Fibroblast of peridontal ligament (primary cell): ENCODE measurements around the gene TTLL12.
"Not testable (repeated sequence)": the region's sequence is repeated elsewhere in the genome, so short reads cannot be mapped to it uniquely, and the experiment has no call there.

Source experiments
- DNase-seq: peaks from one replicate; pipeline ENCODE4 v3.0.0-alpha.2; 2010; ENCODE audit errors: extremely low read depth

The TTLL12 gene

GRCh38 chr22:43154887-43155536 is 31.9 kb downstream of the TTLL12 start:
- no peak for DNase-seq

- no peak for DNase-seq
These were observed 33.0 kb downstream of the TTLL12 start for GRCh38 chr22:43153899-43154298.

DNA sequence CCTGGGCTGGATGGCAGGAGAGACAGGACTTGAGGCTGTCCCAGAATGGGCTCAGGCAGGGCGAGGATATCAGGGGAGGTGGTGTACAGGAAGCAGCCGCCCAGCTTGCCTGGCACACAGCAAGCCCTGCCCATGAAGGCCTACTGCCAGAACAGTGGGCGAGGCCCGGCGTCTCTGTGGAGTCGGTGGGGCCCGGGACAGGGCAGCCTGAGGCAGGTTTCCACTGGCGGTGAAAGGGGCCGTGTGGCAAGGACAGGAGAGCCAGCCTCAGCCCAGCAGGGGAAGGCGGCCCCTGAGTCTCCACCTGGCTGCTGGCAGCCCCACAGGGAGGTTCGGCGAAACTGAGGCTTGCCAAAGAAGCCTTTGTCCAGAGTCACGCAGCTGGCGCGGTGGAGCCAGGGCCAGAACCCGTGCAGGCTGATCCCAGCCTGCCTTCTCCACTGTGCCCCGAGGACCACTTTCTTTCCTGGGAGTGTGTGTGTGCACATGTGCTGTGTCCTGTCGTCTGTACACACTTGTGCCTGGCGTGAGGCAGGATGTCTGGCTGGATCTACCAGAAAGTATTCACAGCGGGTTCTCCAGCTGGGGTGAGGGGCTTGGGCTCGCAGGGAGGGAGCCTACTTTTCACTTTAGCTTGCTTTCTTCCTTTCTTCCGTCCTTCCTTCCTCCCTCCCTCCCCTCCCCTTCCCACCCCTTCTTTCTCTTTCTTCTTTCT is 34.4 kb downstream of the TTLL12 start:
- peak; percentile 51 for DNase-seq

DNA sequence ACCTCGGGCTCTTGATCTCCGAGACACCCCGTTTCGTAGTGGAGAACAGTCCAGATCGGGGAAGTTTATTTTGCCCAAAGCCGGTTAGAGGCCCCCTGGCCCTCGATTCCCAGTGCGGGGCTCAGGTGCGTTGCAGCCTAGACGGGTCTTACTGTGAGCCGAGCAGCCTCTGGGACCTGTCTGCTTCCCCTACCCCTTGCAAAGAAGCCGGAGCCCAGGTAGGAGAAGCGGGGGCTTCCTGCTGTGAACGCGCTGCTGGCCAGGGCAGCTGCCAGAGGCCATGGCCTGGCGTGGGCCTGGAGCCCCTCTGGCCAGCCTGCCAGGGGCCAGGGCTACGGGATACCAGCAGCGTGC is 35.0 kb downstream of the TTLL12 start:
- no peak for DNase-seq

GRCh38 chr22:43151251-43152002 is 35.5 kb downstream of the TTLL12 start, which contains the start of gene TSPO:
Gene TSPO (plus strand): TSS chr22:43151559. CDS start chr22:43159239, 7,680 bp downstream.
- peak; percentile 37 for DNase-seq

GRCh38 chr22:43150731-43151206 is 36.2 kb downstream of the TTLL12 start:
- DNase-seq = no peak

DNA sequence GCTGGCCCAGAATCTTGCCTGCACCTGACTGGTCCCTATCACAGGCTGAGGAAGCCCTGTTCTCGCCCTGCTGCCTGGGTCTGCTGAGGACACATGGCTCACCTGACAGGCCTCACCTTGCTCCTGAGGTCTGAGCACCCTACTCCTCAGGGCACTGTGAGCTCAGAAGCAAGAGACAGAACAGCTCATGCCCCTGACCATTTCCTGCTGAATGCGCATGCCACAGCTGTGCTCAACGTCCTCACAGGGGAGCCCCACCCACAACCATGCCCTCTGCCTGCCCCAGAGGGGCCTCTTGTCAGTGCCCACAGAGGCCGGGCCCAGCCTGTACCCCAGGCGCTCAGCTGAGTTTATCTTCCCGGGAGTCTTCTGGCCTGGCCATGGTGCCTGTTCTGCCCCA is 38.4 kb downstream of the TTLL12 start:
- DNase-seq = no peak

DNA sequence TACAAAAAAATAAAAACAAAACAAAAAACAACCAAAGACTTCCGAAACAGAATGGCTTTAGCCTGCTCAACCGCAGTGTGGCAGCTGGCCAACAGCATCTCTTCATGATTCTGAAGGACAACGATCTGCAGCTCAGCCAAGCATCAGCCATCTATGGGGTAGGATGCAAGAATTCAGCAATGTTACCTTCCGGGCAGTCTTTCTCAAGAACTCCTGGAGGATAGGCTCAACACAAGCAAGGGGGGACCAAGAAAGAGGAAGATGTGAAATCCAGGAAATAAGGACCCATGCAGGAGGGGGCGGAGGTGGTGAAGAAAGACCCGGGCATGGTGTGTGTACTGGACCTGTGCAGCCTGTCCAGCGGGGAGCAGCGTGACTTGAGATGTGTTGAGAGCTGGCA is 39.1 kb downstream of the TTLL12 start:
- no peak for DNase-seq

- DNase-seq = not testable (repeated sequence)
These were observed 40.6 kb downstream of the TTLL12 start for GRCh38 chr22:43146332-43146731.

- DNase-seq = not testable (repeated sequence)
These were observed 41.6 kb downstream of the TTLL12 start for GRCh38 chr22:43145371-43145770.

GRCh38 chr22:43144949-43145348 is 42.0 kb downstream of the TTLL12 start:
- no peak for DNase-seq

- peak; percentile 64 for DNase-seq
These were observed 43.9 kb downstream of the TTLL12 start, which contains the start of gene MCAT for GRCh38 chr22:43142880-43143562. Gene MCAT (minus strand): TSS chr22:43143398. CDS start chr22:43143348, 50 bp downstream.

DNA sequence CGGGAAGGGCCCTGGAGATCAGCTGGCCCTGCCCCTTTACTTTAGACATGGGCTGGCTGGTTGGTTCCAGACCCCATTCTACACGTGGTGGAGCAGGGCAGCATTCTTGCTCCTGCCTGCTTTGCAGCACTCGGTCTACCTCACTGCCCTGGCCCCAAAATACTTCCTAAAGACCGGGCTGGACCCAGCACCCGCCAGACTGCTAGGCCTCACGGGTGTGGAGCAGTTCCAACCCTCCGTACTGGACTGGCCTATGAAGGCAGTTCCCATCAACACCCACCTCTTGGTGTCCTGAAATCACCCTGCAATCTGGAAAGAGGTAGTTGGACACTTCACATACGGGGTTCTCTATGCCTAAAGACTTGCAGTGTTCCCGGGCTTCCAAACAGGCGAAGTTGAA is 50.1 kb downstream of the TTLL12 start:
- no peak for DNase-seq

DNA sequence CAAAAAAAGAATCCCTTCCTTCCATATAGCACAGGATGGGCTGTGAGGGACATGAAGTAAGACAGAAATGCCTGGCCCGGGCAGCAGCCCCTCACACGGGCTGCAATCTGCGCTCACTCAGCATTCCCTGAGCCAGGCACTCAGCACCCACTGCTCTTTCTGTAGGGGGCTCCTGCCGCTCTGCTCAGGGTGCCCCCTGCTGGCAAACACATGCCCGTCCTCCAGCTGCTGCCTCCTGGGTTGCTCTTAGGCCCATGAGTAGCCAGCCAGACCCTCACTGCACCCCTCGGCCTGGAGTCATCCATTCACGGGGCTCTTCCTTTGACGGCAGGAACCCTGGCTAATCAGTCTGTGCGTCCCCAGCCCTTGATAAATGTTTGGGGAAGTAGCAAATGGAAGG is 50.7 kb downstream of the TTLL12 start:
- peak; percentile 8 for DNase-seq

- no peak for DNase-seq
These were observed 51.4 kb downstream of the TTLL12 start for GRCh38 chr22:43135565-43135964.

DNA sequence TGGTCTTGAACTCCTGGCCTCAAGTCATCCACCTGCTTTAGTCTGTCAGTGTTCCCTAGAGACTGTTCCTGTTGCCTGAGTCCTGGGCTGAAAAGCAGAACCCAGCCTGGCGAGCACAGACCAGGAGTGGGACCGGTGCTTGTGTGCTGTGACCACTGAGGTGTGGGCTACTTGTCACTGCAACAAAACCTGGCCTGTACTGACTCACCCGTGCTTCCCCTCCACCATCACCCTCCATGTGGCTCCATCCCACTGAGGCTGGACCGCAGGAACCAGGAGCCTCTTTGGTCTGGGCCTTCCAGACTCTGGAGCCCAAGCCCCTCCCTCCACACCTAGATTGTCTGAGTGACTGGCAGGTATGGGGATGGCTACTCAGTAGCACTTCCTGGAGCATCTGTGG is 52.4 kb downstream of the TTLL12 start:
- no peak for DNase-seq

DNA sequence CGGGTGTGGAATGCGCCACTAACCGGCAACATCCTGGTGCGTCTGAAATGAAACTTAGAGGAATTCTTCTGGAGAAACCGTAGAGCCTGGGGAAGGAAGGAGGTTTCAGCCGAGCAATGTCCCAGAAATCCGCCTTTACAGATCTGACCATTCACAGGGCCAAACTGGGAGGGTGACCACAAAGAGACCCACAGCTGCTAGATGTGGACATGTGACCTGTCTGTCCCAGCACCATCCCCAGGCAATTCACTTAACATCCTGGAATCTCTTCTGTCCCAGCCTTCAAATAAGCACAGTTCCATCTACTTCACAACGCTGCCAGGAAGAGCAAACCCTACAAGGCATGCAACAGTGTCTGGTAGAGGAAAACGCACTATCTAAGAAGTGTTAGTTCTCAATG is 53.5 kb downstream of the TTLL12 start:
- DNase-seq = no peak

DNA sequence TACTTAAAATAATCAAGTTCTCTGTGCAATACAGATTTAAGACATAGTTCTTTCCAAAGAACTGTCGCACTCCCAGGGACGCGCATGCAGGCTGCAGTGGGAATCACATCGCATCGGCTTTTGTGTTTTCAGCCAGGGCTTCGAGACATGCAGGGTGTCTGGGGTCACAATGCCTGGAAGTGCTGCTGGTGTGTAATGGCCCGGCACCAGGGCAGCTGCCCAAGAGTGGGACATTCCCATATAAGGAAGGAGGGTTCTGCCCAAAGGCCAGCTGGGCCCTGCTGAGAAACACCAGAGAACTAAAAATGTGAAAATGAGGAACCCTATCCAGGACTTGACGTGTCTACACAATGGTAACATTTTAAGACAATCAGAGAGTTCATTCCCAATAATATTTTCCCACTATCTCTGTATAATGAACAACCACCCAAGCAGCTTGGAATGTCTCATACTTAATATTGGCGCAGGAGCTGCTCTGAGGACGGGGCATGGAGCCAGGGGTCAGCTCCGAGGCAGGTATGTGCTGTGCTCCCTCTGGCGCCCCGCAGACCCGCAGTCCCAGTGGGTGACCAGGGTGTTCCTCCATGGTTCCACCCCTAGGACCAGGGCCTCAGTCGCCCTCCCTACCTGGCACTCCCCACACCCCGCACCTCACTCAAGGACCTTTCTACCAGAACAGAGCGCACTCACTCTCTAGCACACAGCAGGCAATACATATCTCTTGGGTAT is 55.0 kb downstream of the TTLL12 start:
- no peak for DNase-seq

- no peak for DNase-seq
These were observed 57.2 kb downstream of the TTLL12 start for GRCh38 chr22:43129426-43130425.

GRCh38 chr22:43128928-43129424 is 58.0 kb downstream of the TTLL12 start:
- no peak for DNase-seq
